AG09319 (cell line): ENCODE data around the gene SMARCD3.

ENCODE experiments used
- DNase-seq: peaks from one replicate; pipeline ENCODE4 v3.0.0-alpha.2; 2010; ENCODE audit warnings: low read depth; ENCODE audit errors: extremely low read depth
- TF ChIP-seq, protein P1 (sequence below): IDR thresholded peaks from 2 replicates; pipeline ENCODE4 v1.5.1; 2011; ENCODE audit warnings: low read depth, mild to moderate bottlenecking, inconsistent platforms, low read length, moderate library complexity

The SMARCD3 gene

GRCh38 chr7:151247611-151248345 lies 716 bp downstream of the SMARCD3 start:
- TF ChIP-seq, protein P1, sequence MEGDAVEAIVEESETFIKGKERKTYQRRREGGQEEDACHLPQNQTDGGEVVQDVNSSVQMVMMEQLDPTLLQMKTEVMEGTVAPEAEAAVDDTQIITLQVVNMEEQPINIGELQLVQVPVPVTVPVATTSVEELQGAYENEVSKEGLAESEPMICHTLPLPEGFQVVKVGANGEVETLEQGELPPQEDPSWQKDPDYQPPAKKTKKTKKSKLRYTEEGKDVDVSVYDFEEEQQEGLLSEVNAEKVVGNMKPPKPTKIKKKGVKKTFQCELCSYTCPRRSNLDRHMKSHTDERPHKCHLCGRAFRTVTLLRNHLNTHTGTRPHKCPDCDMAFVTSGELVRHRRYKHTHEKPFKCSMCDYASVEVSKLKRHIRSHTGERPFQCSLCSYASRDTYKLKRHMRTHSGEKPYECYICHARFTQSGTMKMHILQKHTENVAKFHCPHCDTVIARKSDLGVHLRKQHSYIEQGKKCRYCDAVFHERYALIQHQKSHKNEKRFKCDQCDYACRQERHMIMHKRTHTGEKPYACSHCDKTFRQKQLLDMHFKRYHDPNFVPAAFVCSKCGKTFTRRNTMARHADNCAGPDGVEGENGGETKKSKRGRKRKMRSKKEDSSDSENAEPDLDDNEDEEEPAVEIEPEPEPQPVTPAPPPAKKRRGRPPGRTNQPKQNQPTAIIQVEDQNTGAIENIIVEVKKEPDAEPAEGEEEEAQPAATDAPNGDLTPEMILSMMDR: no peak
- DNase-seq: no peak

DNA sequence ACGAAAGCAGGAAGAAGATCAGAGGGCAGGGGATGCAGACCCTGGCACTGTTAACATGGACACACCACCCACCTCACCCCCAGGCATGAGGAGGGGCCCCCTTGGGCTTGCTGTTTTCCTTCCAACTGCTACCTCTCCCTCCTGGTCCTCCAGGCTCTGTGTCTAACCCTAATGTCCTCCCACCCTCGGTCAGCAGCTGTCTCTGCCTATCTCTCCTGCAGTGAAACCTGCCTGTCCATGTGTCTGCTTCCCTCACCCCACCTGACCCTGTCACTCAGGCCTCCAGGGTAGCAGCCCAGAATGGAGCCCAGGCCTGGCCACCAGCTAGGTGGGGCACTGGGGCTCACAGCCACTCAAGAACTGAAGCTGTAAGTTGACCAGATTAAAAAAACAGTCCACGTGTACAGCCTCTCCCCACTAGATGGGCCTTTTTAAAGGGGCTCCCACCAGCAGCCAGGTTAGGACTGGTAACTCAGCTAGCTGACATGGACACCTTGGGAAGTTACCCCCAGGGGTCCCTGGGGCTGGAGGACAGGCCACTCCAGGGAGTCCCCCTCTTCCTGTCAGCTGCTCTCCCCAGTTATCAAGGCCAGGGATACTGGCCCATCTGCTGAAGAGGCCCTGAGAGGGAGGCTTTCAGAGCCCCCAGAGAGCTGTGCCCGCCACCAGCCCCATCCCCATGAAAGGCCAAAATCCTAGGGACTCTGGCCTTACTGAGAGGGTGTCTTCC lies 1.5 kb downstream of the SMARCD3 start:
- DNase-seq: no peak
- TF ChIP-seq, protein P1: no peak

GRCh38 chr7:151246102-151246850 lies 2.2 kb downstream of the SMARCD3 start:
- no peak for DNase-seq
- TF ChIP-seq, protein P1: no peak

DNA sequence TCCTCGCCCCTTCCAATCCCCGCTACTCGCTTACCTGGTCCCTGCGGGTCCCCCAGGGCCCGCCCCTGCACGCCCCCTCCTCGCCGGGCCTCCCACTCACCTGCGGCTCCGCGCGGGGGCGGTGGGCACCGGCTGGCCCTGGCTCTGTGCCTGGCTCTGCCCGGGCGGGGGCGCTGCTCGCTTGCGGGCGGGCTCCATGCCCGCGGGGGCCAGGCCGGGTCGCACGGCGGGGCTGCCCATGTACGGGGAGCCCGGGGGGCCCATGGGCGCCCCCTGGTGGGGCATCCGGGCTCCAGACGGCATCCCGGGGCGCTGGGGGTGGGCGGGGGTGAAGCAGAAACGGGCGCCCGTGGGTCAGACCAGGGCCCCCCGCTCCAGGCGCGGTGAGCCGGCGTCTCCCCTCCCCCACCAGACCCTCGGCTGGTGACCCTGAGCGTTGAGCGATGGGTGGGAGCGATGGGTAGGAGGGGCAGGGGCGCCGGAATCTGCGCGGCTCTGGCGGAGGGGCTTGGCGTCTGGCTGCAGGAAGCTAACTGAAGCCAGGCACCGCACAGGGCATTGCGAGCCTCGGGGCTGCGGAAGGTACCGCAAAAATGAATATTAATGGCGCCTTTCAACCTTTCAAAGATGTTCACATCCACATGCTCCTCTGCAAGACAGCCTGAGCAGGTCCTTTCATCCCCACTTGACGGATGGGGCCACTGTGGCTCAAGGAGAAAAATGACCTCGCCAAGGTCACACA lies 3.0 kb downstream of the SMARCD3 start:
- no peak for DNase-seq
- TF ChIP-seq, protein P1: peak; percentile 36

- no peak for DNase-seq
- TF ChIP-seq, protein P1: no peak
Measured at GRCh38 chr7:151244841-151245346, 3.6 kb downstream of the SMARCD3 start.

GRCh38 chr7:151244196-151244840 lies 4.2 kb downstream of the SMARCD3 start:
- TF ChIP-seq, protein P1: peak; percentile 96
- DNase-seq: no peak
